ENCODE results near the gene SP2. TPM values are rescaled to one million over a fixed set of nuclear protein-coding genes. Genes with fewer than 3 reads are reported as not detected.

The SP2 gene
- total and polyA plus RNA-seq, 5 donors from 2014 or later, result 6.2 to 35.0 (median 6.7) TPM

Other genes with a start within 250 kb of the SP2 start
- 242 TPM for gene KPNB1, start 246.3 kb upstream of the SP2 start, total RNA-seq
- 10 to 100 TPM; 20.4 to 27.2 (median 23.3) TPM for gene KPNB1, start 246.3 kb upstream of the SP2 start, polyA plus RNA-seq
- gene TBKBP1, start 202.1 kb upstream of the SP2 start, total RNA-seq, result 6.1 TPM
- gene TBKBP1, start 202.1 kb upstream of the SP2 start, polyA plus RNA-seq, result under 1 TPM; 0.11 to 0.60 (median 0.51) TPM
- 15.7 TPM for gene TBX21, start 163.0 kb upstream of the SP2 start, total RNA-seq
- gene TBX21, start 163.0 kb upstream of the SP2 start, polyA plus RNA-seq, result 1 to 10 TPM; 3.8 to 8.5 (median 5.2) TPM
- 46.1 TPM for gene OSBPL7, start 74.4 kb upstream of the SP2 start, total RNA-seq
- 1 to 10 TPM; 2.1 to 5.1 (median 3.4) TPM for gene OSBPL7, start 74.4 kb upstream of the SP2 start, polyA plus RNA-seq
- 40.8 TPM for gene MRPL10, start 64.7 kb upstream of the SP2 start, total RNA-seq
- gene MRPL10, start 64.7 kb upstream of the SP2 start, polyA plus RNA-seq, result 10 to 100 TPM; 47.2 to 58.8 (median 54.2) TPM
- gene LRRC46, start 64.6 kb upstream of the SP2 start, total RNA-seq, result 0.20 TPM
- gene LRRC46, start 64.6 kb upstream of the SP2 start, polyA plus RNA-seq, result under 1 TPM; 0.11 to 0.48 (median 0.21) TPM
- gene SCRN2, start 55.0 kb upstream of the SP2 start, total RNA-seq, result 24.4 TPM
- gene SCRN2, start 55.0 kb upstream of the SP2 start, polyA plus RNA-seq, result 10 to 100 TPM; 15.9 to 30.9 (median 21.2) TPM
- gene SP6, start 45.1 kb upstream of the SP2 start, total RNA-seq, result 0.17 TPM
- gene SP6, start 45.1 kb upstream of the SP2 start, polyA plus RNA-seq, result not detected
- gene PNPO, start 45.3 kb downstream of the SP2 start, total RNA-seq, result 7.8 TPM
- 10 to 100 TPM; 18.3 to 25.5 (median 19.0) TPM for gene PNPO, start 45.3 kb downstream of the SP2 start, polyA plus RNA-seq
- not detected for gene PRR15L, start 61.6 kb downstream of the SP2 start, total RNA-seq
- gene PRR15L, start 61.6 kb downstream of the SP2 start, polyA plus RNA-seq, result under 1 TPM in 2 of 4 donors, not detected in 2; 0.19 to 0.36 TPM
- gene CDK5RAP3, start 74.9 kb downstream of the SP2 start, total RNA-seq, result 256 TPM
- gene CDK5RAP3, start 74.9 kb downstream of the SP2 start, polyA plus RNA-seq, result 10 to 100 TPM; 68.9 to 83.4 (median 71.4) TPM
- gene COPZ2, start 141.6 kb downstream of the SP2 start, total RNA-seq, result 0.59 TPM
- 1 to 10 TPM in 3 of 4 donors, under 1 TPM in 1; 0.55 to 4.1 (median 2.6) TPM for gene COPZ2, start 141.6 kb downstream of the SP2 start, polyA plus RNA-seq
- 41.0 TPM for gene NFE2L1, start 152.1 kb downstream of the SP2 start, total RNA-seq
- 1 to 10 TPM; 6.7 to 9.9 (median 7.3) TPM for gene NFE2L1, start 152.1 kb downstream of the SP2 start, polyA plus RNA-seq
- gene CBX1, start 205.2 kb downstream of the SP2 start, total RNA-seq, result 19.0 TPM
- gene CBX1, start 205.2 kb downstream of the SP2 start, polyA plus RNA-seq, result 10 to 100 TPM; 13.9 to 22.7 (median 15.5) TPM
- gene SNX11, start 211.5 kb downstream of the SP2 start, total RNA-seq, result 15.8 TPM
- 10 to 100 TPM; 15.1 to 22.8 (median 21.7) TPM for gene SNX11, start 211.5 kb downstream of the SP2 start, polyA plus RNA-seq